ENCODE results near the gene TBC1D1.
"Not testable (repeated sequence)": the region's sequence is repeated elsewhere in the genome, so short reads cannot be mapped to it uniquely, and the experiment has no call there.

Gene TBC1D1

GRCh38 chr4:37964734-37965457 is 74.0 kb downstream of the TBC1D1 start:
- DNase-seq (ENCODE audit: low read depth in 2 of 2): no peak

GRCh38 chr4:37966044-37966443 is 75.2 kb downstream of the TBC1D1 start:
- DNase-seq (ENCODE audit: low read depth in 2 of 2): no peak

GRCh38 chr4:37967736-37968135 is 76.9 kb downstream of the TBC1D1 start:
- no peak for DNase-seq (ENCODE audit: low read depth in 2 of 2)

- no peak for DNase-seq (ENCODE audit: low read depth in 2 of 2)
Measured at GRCh38 chr4:37968747-37969146, 77.9 kb downstream of the TBC1D1 start.

- DNase-seq (ENCODE audit: low read depth in 2 of 2): peak; percentile 31 to 41
Measured at GRCh38 chr4:37970702-37971101, 79.8 kb downstream of the TBC1D1 start.

GRCh38 chr4:37971202-37971601 is 80.3 kb downstream of the TBC1D1 start:
- no peak for DNase-seq (ENCODE audit: low read depth in 2 of 2)

GRCh38 chr4:37973441-37973840 is 82.6 kb downstream of the TBC1D1 start:
- DNase-seq (ENCODE audit: low read depth in 2 of 2): no peak

- DNase-seq (ENCODE audit: low read depth in 2 of 2): not testable (repeated sequence)
Measured at GRCh38 chr4:37975321-37975822, 84.5 kb downstream of the TBC1D1 start.

- DNase-seq (ENCODE audit: low read depth in 2 of 2): no peak
Measured at GRCh38 chr4:37976507-37976906, 85.6 kb downstream of the TBC1D1 start.

GRCh38 chr4:37976991-37977470 is 86.1 kb downstream of the TBC1D1 start:
- DNase-seq (ENCODE audit: low read depth in 2 of 2): peak; percentile 61 to 73

GRCh38 chr4:37977471-37978247 is 86.8 kb downstream of the TBC1D1 start:
- DNase-seq (ENCODE audit: low read depth in 2 of 2): peak; percentile 54 to 74

- peak in 1 of 2 donors; percentile 5 for DNase-seq (ENCODE audit: low read depth in 2 of 2)
Measured at GRCh38 chr4:37978248-37978924, 87.5 kb downstream of the TBC1D1 start.

GRCh38 chr4:37980246-37980645 is 89.4 kb downstream of the TBC1D1 start:
- DNase-seq (ENCODE audit: low read depth in 2 of 2): no peak

GRCh38 chr4:37981425-37981824 is 90.5 kb downstream of the TBC1D1 start:
- DNase-seq (ENCODE audit: low read depth in 2 of 2): no peak

GRCh38 chr4:37981844-37982720 is 91.2 kb downstream of the TBC1D1 start:
- no peak for DNase-seq (ENCODE audit: low read depth in 2 of 2)

GRCh38 chr4:37982736-37983135 is 91.9 kb downstream of the TBC1D1 start:
- no peak for DNase-seq (ENCODE audit: low read depth in 2 of 2)

GRCh38 chr4:37983951-37984350 is 93.1 kb downstream of the TBC1D1 start:
- DNase-seq (ENCODE audit: low read depth in 2 of 2): no peak

GRCh38 chr4:37985730-37986275 is 94.9 kb downstream of the TBC1D1 start:
- DNase-seq (ENCODE audit: low read depth in 2 of 2): no peak

GRCh38 chr4:37988670-37989069 is 97.8 kb downstream of the TBC1D1 start:
- no peak for DNase-seq (ENCODE audit: low read depth in 2 of 2)

GRCh38 chr4:37989398-37990260 is 98.7 kb downstream of the TBC1D1 start:
- DNase-seq (ENCODE audit: low read depth in 2 of 2): no peak

Data from stimulated activated CD8-positive, alpha-beta memory T cell treated with anti-CD3 and anti-CD28 coated beads, Interleukin-7, amount 100 ng/mL, for 4 hours (primary cell).